ENCODE results near the gene GPR17.

The GPR17 gene

GRCh38 chr2:127642706-127643438, 3.1 kb upstream of the GPR17 start:
- no peak for DNase-seq

- no peak for DNase-seq
Measured at GRCh38 chr2:127643439-127644065, 2.4 kb upstream of the GPR17 start.

GRCh38 chr2:127644066-127645025, 1.6 kb upstream of the GPR17 start:
- no peak for DNase-seq

- DNase-seq, result no peak
Measured at GRCh38 chr2:127645026-127645394, 943 bp upstream of the GPR17 start.

DNA sequence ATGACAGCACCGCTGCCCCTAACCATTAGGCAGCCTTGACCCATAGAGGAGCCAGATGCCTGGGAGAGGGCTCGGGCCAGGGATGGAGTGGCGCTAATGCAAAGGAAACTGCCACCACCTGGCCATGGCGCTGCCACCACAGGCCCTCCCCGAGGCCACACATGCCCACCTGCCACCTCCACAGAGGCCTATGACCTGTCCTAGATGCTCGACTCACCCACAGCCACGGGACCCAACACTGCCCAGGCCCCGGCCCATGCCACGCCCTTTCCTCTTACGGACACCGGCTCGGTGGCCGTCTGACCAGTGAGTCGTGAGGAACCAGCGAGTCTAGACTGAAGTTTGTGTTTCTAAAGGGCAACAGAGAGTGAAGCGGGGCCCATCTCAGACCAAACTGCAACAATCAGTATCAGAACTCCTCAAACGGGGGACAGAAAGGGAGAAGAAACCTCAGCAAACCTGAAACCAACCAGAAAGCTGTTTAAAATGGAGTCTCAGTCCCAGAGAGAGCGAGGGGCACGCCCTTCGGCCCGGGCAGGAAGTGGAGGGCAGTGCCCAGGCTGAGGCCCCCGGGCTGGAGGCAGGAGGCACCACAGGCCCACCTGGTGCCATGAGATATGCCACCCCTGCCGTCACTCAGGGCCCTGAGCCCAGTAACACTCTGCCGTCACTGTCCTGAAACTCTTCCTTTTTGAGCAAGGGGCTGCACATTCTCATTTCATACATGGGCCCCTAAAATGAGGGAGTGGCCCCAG, 711 bp downstream of the GPR17 start:
- no peak for DNase-seq

- no peak for DNase-seq
Measured at GRCh38 chr2:127647242-127648190, 1.6 kb downstream of the GPR17 start.

DNA sequence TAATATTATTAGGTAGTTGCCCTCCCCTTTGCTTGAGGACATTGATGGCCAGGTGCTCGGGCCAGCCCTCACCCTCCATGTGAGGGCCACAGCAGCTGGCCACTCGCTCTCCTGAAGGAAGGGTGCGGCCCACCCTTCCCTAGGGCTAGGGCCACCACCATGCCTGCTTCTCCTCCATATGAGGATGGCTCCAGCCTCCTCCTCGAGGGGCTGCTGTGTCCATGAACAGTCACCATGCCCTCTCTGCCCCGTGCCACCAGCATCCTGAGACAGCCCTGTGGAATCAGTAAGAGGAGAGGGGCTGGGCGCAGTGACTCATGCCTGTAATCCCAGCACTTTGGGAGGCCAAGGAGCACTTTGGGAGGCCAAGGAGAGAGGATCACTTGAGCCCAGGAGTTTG, 2.4 kb downstream of the GPR17 start:
- DNase-seq, result no peak

DNA sequence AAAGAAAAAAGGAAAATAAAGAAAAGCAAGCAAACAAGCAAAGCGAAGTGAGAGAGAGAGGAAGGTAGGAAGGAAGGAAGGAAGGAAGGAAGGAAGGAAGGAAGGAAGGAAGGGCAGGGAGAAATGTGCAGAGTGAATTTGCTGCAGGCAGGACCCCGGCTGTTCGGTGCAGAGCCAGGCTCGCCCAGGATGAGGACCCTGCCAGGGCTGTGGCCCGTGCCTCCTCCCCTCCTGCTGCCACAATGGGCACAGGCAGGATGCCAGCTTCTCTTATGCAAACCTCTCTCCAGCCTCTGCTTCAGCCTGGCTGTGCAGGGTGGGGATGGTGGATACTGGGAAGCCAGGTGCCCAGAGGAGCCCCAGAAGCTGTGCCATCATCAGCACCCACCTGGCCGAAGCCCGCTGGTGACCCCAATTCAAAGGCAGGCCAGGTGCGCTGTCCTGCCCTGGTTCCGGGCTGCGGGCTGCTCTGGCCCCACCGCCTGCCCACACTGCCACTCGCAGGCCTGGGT, 3.2 kb downstream of the GPR17 start:
- no peak for DNase-seq

DNA sequence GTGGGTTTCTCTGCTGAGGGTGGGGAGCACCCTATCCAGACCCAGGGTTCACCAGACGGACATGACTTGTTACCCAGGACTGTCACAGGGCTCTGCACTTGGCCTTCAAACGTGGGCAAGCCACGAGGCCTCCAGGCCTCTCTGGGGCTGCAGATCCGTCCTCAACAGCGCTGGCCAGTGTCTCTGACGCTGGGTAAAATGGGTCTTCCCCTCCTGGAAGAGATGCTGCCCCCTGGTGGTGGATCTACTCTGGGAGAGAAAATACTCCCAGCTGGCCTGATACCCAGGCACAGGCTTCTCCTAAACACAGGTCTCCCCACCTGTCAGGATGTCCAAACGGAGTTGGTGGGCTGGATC, 3.7 kb downstream of the GPR17 start:
- peak; percentile 44 for DNase-seq

GRCh38 chr2:127650041-127650784, 4.3 kb downstream of the GPR17 start:
- DNase-seq, result no peak

- no peak for DNase-seq
Measured at GRCh38 chr2:127650785-127651380, 4.9 kb downstream of the GPR17 start.

DNA sequence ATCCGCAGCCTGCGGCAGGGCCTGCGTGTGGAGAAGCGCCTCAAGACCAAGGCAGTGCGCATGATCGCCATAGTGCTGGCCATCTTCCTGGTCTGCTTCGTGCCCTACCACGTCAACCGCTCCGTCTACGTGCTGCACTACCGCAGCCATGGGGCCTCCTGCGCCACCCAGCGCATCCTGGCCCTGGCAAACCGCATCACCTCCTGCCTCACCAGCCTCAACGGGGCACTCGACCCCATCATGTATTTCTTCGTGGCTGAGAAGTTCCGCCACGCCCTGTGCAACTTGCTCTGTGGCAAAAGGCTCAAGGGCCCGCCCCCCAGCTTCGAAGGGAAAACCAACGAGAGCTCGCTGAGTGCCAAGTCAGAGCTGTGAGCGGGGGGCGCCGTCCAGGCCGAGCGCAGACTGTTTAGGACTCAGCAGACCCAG, 5.4 kb downstream of the GPR17 start:
- no peak for DNase-seq

GRCh38 chr2:127651971-127652550, 6.1 kb downstream of the GPR17 start:
- DNase-seq, result no peak

GRCh38 chr2:127652786-127653357, 6.9 kb downstream of the GPR17 start:
- no peak for DNase-seq

GRCh38 chr2:127653421-127654083, 7.6 kb downstream of the GPR17 start:
- DNase-seq, result no peak

DNA sequence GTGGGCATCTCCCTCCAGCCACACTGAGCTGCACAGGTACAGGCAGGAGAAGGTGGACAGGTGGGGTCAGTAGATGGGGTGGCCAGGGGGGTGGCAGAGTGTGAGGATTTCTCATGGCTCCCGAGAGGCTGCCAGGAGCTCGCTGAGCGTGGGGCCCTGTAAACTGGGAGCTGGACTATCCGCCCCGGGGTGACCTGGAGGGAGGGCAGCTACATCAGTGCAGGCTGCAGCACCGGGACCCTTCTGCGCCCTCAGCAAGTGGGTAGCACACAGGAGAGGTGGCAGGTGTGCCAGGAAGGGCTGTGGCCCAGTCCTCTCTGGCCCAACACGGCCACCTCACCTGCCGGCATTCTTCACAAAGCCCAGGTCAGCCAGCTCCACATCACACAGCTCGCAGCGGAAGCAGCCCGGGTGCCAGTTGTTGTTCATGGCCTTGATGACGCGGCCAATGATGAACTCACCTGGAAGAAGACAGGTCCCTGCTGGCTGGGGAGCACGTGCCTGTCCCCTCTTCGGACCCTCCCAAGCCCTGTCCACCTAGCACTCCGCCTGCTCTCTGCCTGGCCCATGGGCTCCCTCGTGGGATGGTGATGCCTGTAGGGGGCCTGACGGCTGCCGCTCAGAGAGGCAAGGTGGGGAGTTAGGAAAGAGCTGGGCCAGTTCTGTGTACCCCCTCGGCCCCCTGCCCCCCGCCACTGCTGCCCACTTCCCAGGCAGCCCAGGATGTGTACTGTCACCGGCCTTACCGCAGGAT, 8.3 kb downstream of the GPR17 start:
- no peak for DNase-seq

DNA sequence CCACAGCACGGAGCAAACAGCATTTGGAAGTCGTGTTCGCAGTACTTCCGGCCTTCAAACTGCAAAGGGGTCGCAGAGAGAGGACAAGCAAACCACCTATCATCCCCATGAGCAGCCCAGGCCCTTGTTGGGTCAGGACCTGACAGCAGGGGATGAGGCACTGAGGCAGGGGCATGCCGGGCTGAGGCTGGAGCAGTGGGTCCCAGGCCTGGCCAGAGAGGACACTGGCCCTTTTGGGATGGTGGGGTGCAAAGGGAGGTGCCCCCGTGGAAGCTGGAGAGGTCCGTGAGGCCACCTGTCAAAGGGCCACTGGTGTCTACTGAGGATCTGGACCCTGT, 8.9 kb downstream of the GPR17 start:
- DNase-seq, result no peak

Data from NCI-H526 treated with DMSO at 0.1 percent for 48 hours (cell line).